Measurements from ENCODE around the gene PPEF2.

The PPEF2 gene

GRCh38 chr4:75821216-75821615 is 81.0 kb downstream of the PPEF2 start:
- H3K27me3 ChIP-seq (ENCODE audit: control insufficient read depth, insufficient read depth, low read length) = no peaks in the 10 kb centered on the region
- no peak overlapping the region for H3K4me3 ChIP-seq (ENCODE audit: low read length)
- H3K9me3 ChIP-seq (ENCODE audit: control insufficient read depth, low read length) = no peaks in the 10 kb centered on the region
- H3K36me3 ChIP-seq (ENCODE audit: control insufficient read depth, insufficient read depth, low read length) = no peaks in the 10 kb centered on the region
- H3K4me1 ChIP-seq (ENCODE audit: control insufficient read depth, insufficient read depth, low read length) = no peaks in the 10 kb centered on the region
- no peak overlapping the region for H3K9ac ChIP-seq (ENCODE audit: low read length)

- no peaks in the 10 kb centered on the region for H3K27me3 ChIP-seq (ENCODE audit: control insufficient read depth, insufficient read depth, low read length)
- H3K4me3 ChIP-seq (ENCODE audit: low read length) = no peak overlapping the region
- no peaks in the 10 kb centered on the region for H3K4me1 ChIP-seq (ENCODE audit: control insufficient read depth, insufficient read depth, low read length)
- no peaks in the 10 kb centered on the region for H3K9me3 ChIP-seq (ENCODE audit: control insufficient read depth, low read length)
- H3K9ac ChIP-seq (ENCODE audit: low read length) = no peak overlapping the region
- H3K36me3 ChIP-seq (ENCODE audit: control insufficient read depth, insufficient read depth, low read length) = no peaks in the 10 kb centered on the region
Measured at GRCh38 chr4:75820676-75821075, 81.6 kb downstream of the PPEF2 start.

- Histone ChIP-seq H3K27me3 (ENCODE audit: control insufficient read depth, insufficient read depth, low read length) (no peaks in the 10 kb centered on the region), H3K9me3 (ENCODE audit: control insufficient read depth, low read length) (no peaks in the 10 kb centered on the region), H3K36me3 (ENCODE audit: control insufficient read depth, insufficient read depth, low read length) (no peaks in the 10 kb centered on the region), H3K4me3 (ENCODE audit: low read length) (no peak overlapping the region), H3K9ac (ENCODE audit: low read length) (no peak overlapping the region), H3K4me1 (ENCODE audit: control insufficient read depth, insufficient read depth, low read length) (no peaks in the 10 kb centered on the region)
Measured at GRCh38 chr4:75820197-75820596, 82.1 kb downstream of the PPEF2 start.

- H3K9ac ChIP-seq (ENCODE audit: low read length) = no peak overlapping the region
- H3K4me1 ChIP-seq (ENCODE audit: control insufficient read depth, insufficient read depth, low read length) = no peaks in the 10 kb centered on the region
- H3K36me3 ChIP-seq (ENCODE audit: control insufficient read depth, insufficient read depth, low read length) = no peaks in the 10 kb centered on the region
- H3K27me3 ChIP-seq (ENCODE audit: control insufficient read depth, insufficient read depth, low read length) = no peaks in the 10 kb centered on the region
- H3K9me3 ChIP-seq (ENCODE audit: control insufficient read depth, low read length) = no peaks in the 10 kb centered on the region
- no peak overlapping the region for H3K4me3 ChIP-seq (ENCODE audit: low read length)
Measured at GRCh38 chr4:75819121-75819520, 83.1 kb downstream of the PPEF2 start.

- H3K9ac ChIP-seq (ENCODE audit: low read length) = no peak overlapping the region
- H3K4me3 ChIP-seq (ENCODE audit: low read length) = no peak overlapping the region
- no peaks in the 10 kb centered on the region for H3K27me3 ChIP-seq (ENCODE audit: control insufficient read depth, insufficient read depth, low read length)
- H3K4me1 ChIP-seq (ENCODE audit: control insufficient read depth, insufficient read depth, low read length) = no peaks in the 10 kb centered on the region
- H3K9me3 ChIP-seq (ENCODE audit: control insufficient read depth, low read length) = no peaks in the 10 kb centered on the region
- no peaks in the 10 kb centered on the region for H3K36me3 ChIP-seq (ENCODE audit: control insufficient read depth, insufficient read depth, low read length)
Measured at GRCh38 chr4:75817901-75818300, 84.4 kb downstream of the PPEF2 start.

All from mucosa of stomach (tissue), 1 donor.